MM.1S (cell line): ENCODE measurements around the gene RBM18.

ENCODE experiments used
- CTCF ChIP-seq: fragments of 300-600 bp; sonication (generic); IDR thresholded peaks from 2 replicates; pipeline ENCODE4 v1.5.1; 2016; ENCODE audit warnings: antibody characterized with exemption, low read length, mixed read lengths
- EZH2 ChIP-seq: fragments of 300-600 bp; sonication (generic); optimal IDR thresholded peaks from 2 replicates; pipeline ENCODE3; 2017; ENCODE audit warnings: low read depth, mild to moderate bottlenecking, antibody characterized with exemption, low read length, mixed read lengths
- EZH2phosphoT487 ChIP-seq: fragments of 300-600 bp; sonication (generic); IDR thresholded peaks from 2 replicates; pipeline ENCODE4 v1.6.1; 2018; ENCODE audit warnings: antibody characterized with exemption, low read length

GRCh38 chr9:122225312-122226141 lies 39.1 kb downstream of the RBM18 start:
- no peak for TF ChIP-seq CTCF
- no peak for TF ChIP-seq EZH2
- no peak for TF ChIP-seq EZH2phosphoT487
